Amygdala (tissue), 56 donors: ENCODE data around the gene LDB2.
"Not testable (repeated sequence)": the region's sequence is repeated elsewhere in the genome, so short reads cannot be mapped to it uniquely, and the experiment has no call there.

Experiments
- DNase-seq, 56 donors: peaks; one replicate each; lab custom pipeline; 2025; lab: John Stamatoyannopoulos, UW

The LDB2 gene

GRCh38 chr4:16897991-16898827, at the start of gene LDB2:
Gene LDB2, minus strand, starts transcription at chr4:16898645.
- DNase-seq: peak in 48 of 56 donors; percentile 1 to 71 (median 28)

- DNase-seq: no peak
These were observed 44.0 kb upstream of the LDB2 start for GRCh38 chr4:16942491-16942890.

GRCh38 chr4:16939178-16939577, 40.7 kb upstream of the LDB2 start:
- no peak for DNase-seq

- no peak for DNase-seq
These were observed 40.1 kb upstream of the LDB2 start for GRCh38 chr4:16938512-16939040.

DNA sequence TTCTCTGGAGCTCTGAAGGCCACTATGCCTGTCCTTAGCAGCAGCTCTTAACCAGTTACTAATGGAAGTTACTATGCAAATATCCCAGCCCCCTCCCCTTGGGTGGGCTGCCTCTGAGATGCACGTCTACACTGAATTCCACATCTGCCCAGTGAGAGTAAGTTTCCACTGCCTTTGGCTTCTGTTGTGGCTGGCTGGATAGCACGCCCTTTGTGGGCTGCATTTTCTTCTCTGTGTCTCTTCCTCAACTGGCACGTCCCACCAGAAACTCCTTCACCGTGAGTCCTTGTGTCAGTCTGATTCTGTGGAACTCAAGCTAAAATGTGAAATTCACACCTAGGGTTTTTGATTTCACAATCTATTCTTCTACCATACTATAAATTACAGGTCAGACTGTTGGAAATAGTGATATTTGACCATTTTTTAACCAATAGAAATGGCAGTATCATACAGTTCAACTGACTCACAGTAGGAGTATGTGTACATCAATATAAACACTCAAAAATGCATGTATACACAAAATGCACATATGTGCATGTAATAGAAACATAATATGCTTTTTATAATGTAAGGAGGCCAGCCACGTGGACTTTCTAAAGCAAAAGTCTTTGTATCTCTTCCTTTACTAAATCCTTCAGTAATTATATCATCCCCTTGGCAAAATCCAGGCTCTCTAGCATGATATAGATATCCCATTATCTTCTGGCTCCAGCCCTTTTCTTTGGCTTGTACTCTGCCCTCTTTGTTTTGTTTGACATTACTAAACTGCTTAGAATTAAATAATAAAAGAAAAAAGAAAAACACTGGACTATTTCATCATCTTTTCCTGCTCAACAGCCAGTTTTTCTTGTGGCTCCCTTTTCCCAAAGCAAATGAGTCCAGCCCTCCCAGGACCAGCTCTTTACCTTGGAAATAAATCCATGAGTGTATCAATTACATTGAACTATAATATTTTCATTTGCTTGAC, 33.2 kb upstream of the LDB2 start:
- no peak for DNase-seq

DNA sequence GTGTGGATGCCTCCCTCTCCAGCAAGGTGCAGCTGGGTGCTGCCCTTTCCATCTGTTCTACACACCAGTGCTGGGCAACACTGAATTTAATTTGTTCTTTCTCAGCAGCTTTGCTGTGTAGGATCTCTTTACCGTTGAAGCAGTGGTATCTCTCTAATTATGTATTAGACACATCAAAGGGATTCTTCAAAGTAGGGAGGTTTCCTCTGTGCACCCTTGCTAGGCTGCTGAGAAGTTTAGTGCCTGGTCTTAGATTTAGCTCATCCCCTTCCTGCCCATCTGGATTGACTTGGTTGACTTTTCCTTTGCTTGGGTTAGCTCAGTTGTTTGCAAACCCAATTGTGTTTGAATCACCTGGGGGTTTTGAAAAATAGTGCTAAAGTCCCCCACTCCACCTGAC, 27.8 kb upstream of the LDB2 start:
- no peak for DNase-seq

- not testable (repeated sequence) for DNase-seq
These were observed 20.3 kb upstream of the LDB2 start for GRCh38 chr4:16918716-16919115.

DNA sequence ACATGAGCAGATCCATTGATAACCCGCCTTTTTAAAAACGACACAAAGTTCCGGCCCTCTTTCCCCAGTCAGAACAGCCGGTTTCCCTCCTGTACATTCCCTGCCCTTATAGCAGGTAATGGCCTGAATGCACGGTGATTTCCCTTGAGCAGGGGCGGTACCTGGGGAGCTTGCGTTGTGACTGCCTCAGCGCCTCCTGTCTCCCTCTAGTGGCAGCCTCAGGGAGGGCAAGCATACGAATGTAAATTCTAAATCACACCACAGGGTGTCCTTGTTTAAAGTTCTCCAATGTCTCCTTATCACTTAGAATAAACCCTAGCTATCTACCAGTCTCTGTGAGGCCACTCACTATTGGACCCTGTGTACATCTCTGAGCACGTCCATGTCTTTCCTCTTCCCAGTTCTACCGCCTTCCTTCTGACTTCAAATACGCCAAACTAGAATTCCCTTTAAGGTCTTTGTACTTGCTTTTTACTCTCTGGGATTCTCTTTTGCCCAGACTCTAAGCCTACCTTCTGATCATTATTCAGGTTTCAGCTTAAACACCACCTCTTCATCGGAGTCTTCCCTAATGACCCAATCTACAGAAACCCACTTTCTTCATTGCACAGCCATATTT, 18.4 kb upstream of the LDB2 start:
- DNase-seq: peak in 1 of 56 donors; percentile 4

- no peak for DNase-seq
These were observed 17.6 kb upstream of the LDB2 start for GRCh38 chr4:16916031-16916430.

DNA sequence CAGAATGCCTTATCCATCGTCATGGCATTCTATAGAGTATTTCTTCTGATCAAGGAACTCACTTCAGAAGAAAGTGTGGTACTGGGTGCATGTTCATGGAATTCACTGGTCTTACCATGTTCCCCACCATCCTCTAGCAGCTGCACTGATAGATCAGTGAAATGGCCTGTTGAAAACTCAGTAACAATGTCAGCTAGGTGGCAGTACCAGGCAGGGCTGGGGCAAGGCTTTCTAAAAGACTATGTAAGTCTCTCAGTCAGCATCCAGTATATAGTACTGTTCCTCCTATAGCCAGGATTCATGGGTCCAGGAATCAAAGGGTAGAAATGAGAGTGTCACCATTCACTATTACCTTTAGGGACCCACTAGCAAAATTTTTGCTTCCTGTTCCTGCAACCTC, 15.8 kb upstream of the LDB2 start:
- DNase-seq: peak in 4 of 56 donors; percentile 1 to 11 (median 2)

- no peak for DNase-seq
These were observed 14.5 kb upstream of the LDB2 start for GRCh38 chr4:16912896-16913295.

GRCh38 chr4:16909281-16909680, 10.8 kb upstream of the LDB2 start:
- DNase-seq: no peak

DNA sequence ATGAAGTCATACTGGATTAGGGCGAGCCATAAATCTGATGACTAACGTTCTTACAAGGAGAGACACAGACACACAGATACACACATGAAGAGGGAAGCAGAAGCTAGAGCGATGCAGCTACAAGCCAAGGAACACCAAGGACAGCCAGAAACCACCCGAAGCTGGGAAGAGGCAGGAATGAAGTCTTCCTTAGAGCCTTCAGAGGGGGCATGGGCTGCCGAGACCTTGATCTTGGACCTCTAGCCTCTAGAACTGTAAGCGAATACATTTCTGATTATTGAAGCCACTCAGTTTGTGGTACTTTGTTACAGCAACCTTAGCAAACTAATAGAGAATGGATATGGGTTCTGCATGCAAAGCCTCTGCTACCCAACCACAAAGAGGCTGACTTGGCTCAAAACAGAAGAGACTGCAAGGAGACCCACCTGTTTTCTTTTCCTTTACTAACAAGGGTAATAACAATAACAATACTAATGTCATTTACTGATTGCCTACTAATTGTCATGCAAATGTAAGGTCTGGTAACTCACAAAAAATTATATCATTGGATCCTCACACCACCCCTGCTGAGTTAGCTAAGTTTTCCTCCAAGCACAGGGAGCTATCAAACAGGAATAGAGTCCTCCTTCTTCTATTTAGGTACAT, 10.1 kb upstream of the LDB2 start:
- DNase-seq: no peak

DNA sequence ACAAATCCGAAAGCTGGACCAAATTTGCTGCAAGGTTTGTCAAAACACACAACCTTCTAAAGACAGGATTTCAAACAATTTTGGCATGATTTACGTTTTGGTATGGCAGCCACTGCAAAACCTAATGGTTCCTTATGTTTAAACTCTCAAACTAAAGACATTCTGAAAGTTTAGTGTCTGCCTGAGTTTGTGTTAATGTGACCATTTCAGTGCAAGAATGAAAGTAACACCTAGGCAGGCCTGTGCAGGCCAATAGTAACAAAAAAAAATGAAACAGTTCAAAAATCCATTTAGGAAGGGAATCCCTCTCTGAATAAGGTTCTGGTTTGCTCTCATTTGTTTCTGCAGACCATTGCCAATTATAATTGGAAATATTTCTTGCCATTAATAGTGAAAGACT, 1.9 kb upstream of the LDB2 start:
- DNase-seq: no peak

- peak in 2 of 56 donors; percentile 12 to 21 for DNase-seq
These were observed 1.3 kb downstream of the LDB2 start for GRCh38 chr4:16896881-16897750.

- no peak for DNase-seq
These were observed 4.0 kb downstream of the LDB2 start for GRCh38 chr4:16894406-16894805.

DNA sequence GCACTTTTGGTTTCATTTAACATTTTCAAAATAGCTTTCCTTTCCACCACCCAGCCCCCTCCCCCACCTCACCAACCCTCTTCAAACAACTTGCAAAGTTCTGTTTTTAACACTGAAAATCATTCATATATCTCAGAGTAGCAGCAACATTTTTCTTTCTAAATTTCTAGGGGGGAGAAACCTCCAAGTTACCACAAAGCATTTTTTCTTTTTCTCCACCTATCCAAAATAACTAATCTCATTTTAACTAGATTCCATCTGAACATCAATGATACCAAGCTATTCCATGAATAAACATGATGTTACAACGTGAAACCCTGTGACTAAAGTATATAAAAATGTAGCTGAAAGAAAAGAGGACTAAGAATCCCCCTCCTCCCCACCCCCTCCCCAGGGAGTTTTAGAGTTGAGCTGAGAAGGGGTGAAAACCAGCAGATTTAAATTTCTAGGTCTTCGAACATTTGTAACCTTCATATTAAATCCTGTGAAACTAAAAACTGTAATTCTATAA, 5.2 kb downstream of the LDB2 start:
- no peak for DNase-seq

DNA sequence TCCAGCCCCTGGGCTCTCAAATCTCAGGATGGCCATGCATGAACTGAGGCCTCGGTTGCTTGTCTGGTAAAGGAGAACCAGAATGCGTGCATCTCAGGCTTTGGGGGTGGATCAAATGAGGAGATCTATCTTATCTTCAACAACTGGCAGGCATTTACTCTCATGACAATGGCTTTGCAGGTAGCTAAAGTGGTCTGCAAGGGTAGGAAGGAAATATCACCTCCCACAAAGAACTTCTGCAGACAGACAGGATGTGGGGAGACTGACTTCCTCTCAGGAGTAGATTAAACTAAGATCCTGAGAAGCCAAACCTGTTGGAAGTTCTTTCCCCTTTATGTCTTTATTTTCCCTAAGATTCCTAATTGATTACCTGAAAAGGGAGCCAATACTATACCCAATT, 7.8 kb downstream of the LDB2 start:
- no peak for DNase-seq

DNA sequence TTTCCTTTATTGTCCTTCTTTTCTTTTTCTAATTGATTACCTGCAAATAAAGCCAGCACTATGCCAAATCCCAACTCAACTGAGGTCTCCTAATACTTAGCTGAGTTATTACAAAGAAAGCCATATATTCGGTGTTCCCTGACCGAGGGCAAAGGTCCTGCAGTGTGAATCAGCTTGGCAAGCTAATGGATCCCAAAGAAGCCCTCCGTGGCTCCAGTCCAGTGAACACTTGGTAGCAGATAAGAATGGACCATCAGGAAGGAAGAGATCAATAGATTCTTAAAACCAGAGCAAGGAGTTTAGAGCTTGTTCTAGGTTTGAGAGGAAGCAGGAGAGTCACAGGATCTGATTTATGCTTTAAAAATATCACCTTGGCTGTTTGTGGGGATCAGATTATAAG, 8.5 kb downstream of the LDB2 start:
- no peak for DNase-seq
